ENCODE data around the gene NPAS3. TPM values are rescaled to one million over a fixed set of nuclear protein-coding genes. Genes with fewer than 3 reads are reported as not detected.

Gene NPAS3
- total RNA-seq, 4 donors from 2014 or later = 0.13 to 1.1 (median 0.47) TPM; not detected in 1

- Histone ChIP-seq H3K4me3 (no peak overlapping the region), H3K4me1 (peaks cover 0 to 3% (median 0%) of the 10 kb centered on the region in 3 donors), H3K36me3 (no peaks in the 10 kb centered on the region), H3K27ac (no peak overlapping the region), H3K9me3 (no peaks in the 10 kb centered on the region), H3K27me3 (no peaks in the 10 kb centered on the region)
- intact Hi-C loops (cut with DNase I) = no loop called here
- DNase-seq = no peak
- TF ChIP-seq POLR2A (IDR thresholded peaks at IDR 0.05) (no peak), CTCF (IDR thresholded peaks at IDR 0.05) (no peak)
- WGBS, 2 donors = 84 to 92% methylated on average over 2 of the region's 2 CpGs
Observed at GRCh38 chr14:32905013-32905412, 33.7 kb upstream of the NPAS3 start.

GRCh38 chr14:32906672-32907071 lies 32.0 kb upstream of the NPAS3 start:
- H3K4me1 ChIP-seq = no peaks in the 10 kb centered on the region
- H3K9me3 ChIP-seq = no peaks in the 10 kb centered on the region
- H3K27me3 ChIP-seq = no peaks in the 10 kb centered on the region
- intact Hi-C loops (cut with DNase I) = no loop called here
- TF ChIP-seq CTCF (IDR thresholded peaks at IDR 0.05) = no peak
- no peak for TF ChIP-seq POLR2A (IDR thresholded peaks at IDR 0.05)
- H3K27ac ChIP-seq = no peak overlapping the region
- H3K4me3 ChIP-seq = no peak overlapping the region
- WGBS, 2 donors = 84 to 91% methylated on average over 3 of the region's 3 CpGs
- no peaks in the 10 kb centered on the region for H3K36me3 ChIP-seq
- DNase-seq = no peak

GRCh38 chr14:32908196-32909084 lies 30.2 kb upstream of the NPAS3 start:
- 77 to 87% methylated on average over 9 of the region's 9 CpGs for WGBS, 2 donors
- intact Hi-C loops (cut with DNase I) = no loop called here

GRCh38 chr14:32913725-32914124 lies 25.0 kb upstream of the NPAS3 start:
- H3K4me1 ChIP-seq = no peaks in the 10 kb centered on the region
- intact Hi-C loops (cut with DNase I) = no loop called here
- H3K36me3 ChIP-seq = no peaks in the 10 kb centered on the region
- no peak for TF ChIP-seq CTCF (IDR thresholded peaks at IDR 0.05)
- TF ChIP-seq POLR2A (IDR thresholded peaks at IDR 0.05) = no peak
- H3K9me3 ChIP-seq = no peaks in the 10 kb centered on the region
- no peak for DNase-seq
- no peaks in the 10 kb centered on the region for H3K27me3 ChIP-seq
- 43 to 73% methylated on average over 3 of the region's 3 CpGs for WGBS, 2 donors
- no peak overlapping the region for H3K27ac ChIP-seq
- H3K4me3 ChIP-seq = no peak overlapping the region

More at GRCh38 chr14:32908196-32909084, 30.2 kb upstream of the NPAS3 start:
- TF ChIP-seq CTCF (IDR thresholded peaks at IDR 0.05) (no peak), POLR2A (IDR thresholded peaks at IDR 0.05) (no peak)
- DNase-seq = no peak
- Histone ChIP-seq H3K4me1 (no peaks in the 10 kb centered on the region), H3K9me3 (no peaks in the 10 kb centered on the region), H3K36me3 (no peaks in the 10 kb centered on the region), H3K27me3 (no peaks in the 10 kb centered on the region), H3K27ac (no peak overlapping the region), H3K4me3 (no peak overlapping the region)

- H3K36me3 ChIP-seq = no peaks in the 10 kb centered on the region
- intact Hi-C loops (cut with DNase I) = no loop called here
- H3K4me1 ChIP-seq = no peaks in the 10 kb centered on the region
- H3K9me3 ChIP-seq = no peaks in the 10 kb centered on the region
- 85 to 94% methylated on average over 6 of the region's 6 CpGs for WGBS, 2 donors
- no peak overlapping the region for H3K27ac ChIP-seq
- H3K27me3 ChIP-seq = no peaks in the 10 kb centered on the region
- no peak for DNase-seq
- H3K4me3 ChIP-seq = no peak overlapping the region
- TF ChIP-seq CTCF (IDR thresholded peaks at IDR 0.05) = no peak
- TF ChIP-seq POLR2A (IDR thresholded peaks at IDR 0.05) = no peak
Observed at GRCh38 chr14:32914391-32914790, 24.3 kb upstream of the NPAS3 start.
